HepG2 (cell line): ENCODE measurements around the gene LAMB2. TPM values are rescaled to one million over a fixed set of nuclear protein-coding genes. Genes with fewer than 3 reads are reported as not detected.

ENCODE experiments used
- CHCHD3 ChIP-seq: sonication (generic); formaldehyde crosslinking; IDR thresholded peaks from 2 replicates; pipeline ENCODE4 v1.8.0; 2022; ENCODE audit warnings: mild to moderate bottlenecking, missing genetic modification reagents, moderate library complexity
- EHMT2 ChIP-seq: fragments of 200-600 bp; sonication (generic); IDR thresholded peaks from 2 replicates; pipeline ENCODE4 v1.7.0; 2017; ENCODE audit warnings: antibody characterized with exemption, low read depth, low read length, borderline replicate concordance
- LCORL ChIP-seq, 2 experiments: fragments of 450-650 bp in 1 of 2; sonication (generic) in 1 of 2; formaldehyde crosslinking in 1 of 2; IDR thresholded peaks; 2 replicates each; pipeline versions ENCODE4 v1.5.0 to v1.6.1; 2017 to 2020; ENCODE audit warnings: antibody characterized with exemption in 1 of 2, missing genetic modification reagents in 1 of 2
- MXI1 ChIP-seq: IDR thresholded peaks from 3 replicates; pipeline ENCODE4 v1.6.1; 2012; ENCODE audit warnings: low read depth, low read length, inconsistent platforms, borderline replicate concordance
- NCOA1 ChIP-seq: sonication (generic); formaldehyde crosslinking; IDR thresholded peaks from 2 replicates; pipeline ENCODE4 v1.9.0; 2021; ENCODE audit warnings: missing genetic modification reagents
- PRPF4 ChIP-seq: fragments of 200-400 bp; formaldehyde crosslinking; IDR thresholded peaks from 2 replicates; pipeline ENCODE4 v1.6.1; 2016; ENCODE audit warnings: low read length, low read depth; ENCODE audit not compliant: poor library complexity, severe bottlenecking
- RFXAP ChIP-seq: sonication (generic); formaldehyde crosslinking; IDR thresholded peaks from 2 replicates; pipeline ENCODE4 v1.4.0; 2020; ENCODE audit warnings: missing genetic modification reagents, borderline replicate concordance
- SIN3A ChIP-seq: IDR thresholded peaks from 2 replicates; pipeline ENCODE4 v1.6.1; 2011; ENCODE audit warnings: low read depth, mild to moderate bottlenecking, control low read depth, low read length, borderline replicate concordance
- XBP1 ChIP-seq: sonication (generic); formaldehyde crosslinking; IDR thresholded peaks from 2 replicates; pipeline ENCODE4 v1.5.0; 2020; ENCODE audit warnings: missing genetic modification reagents
- XRCC5 ChIP-seq: fragments of 200-400 bp; formaldehyde crosslinking; optimal IDR thresholded peaks from 2 replicates; pipeline ENCODE3; 2017; ENCODE audit warnings: mild to moderate bottlenecking, low read length
- ZNF101 ChIP-seq: sonication (generic); formaldehyde crosslinking; IDR thresholded peaks from 2 replicates; pipeline ENCODE4 v1.4.0; 2020; ENCODE audit warnings: mild to moderate bottlenecking, low read depth, missing genetic modification reagents, borderline replicate concordance
- ZNF24 ChIP-seq: fragments of 450-650 bp; IDR thresholded peaks from 2 replicates; pipeline ENCODE4 v1.6.1; 2017; ENCODE audit warnings: antibody characterized with exemption, mild to moderate bottlenecking
- ZNF496 ChIP-seq: sonication (generic); formaldehyde crosslinking; IDR thresholded peaks from 2 replicates; pipeline ENCODE4 v1.8.1; 2023; ENCODE audit warnings: mild to moderate bottlenecking, moderate library complexity, missing genetic modification reagents; ENCODE audit not compliant: insufficient replicate concordance
- ZSCAN30 ChIP-seq: sonication (generic); formaldehyde crosslinking; IDR thresholded peaks from 2 replicates; pipeline ENCODE4 v1.5.0; 2020; ENCODE audit warnings: mild to moderate bottlenecking, missing genetic modification reagents
- polyA plus RNA-seq, 8 experiments: library from polyadenylated mRNA; depleted of rRNA in 3 of 8; stranded (reverse) in 7 of 8; unstranded in 1 of 8; fragments of >200 nt; fragmentation: Illumina TruSeq in 4 of 8; extraction: Trizol in 4 of 8; gene quantifications; 2 replicates each; pipeline versions ENCODE4 v1.2.1 to v1.2.3, GENCODE V29; 2011 to 2016; ENCODE audit warnings: low read depth in 4 of 8, missing spikeins in 1 of 8, mixed read lengths in 1 of 8; ENCODE audit not compliant: insufficient read depth in 1 of 8
- total RNA-seq, 5 experiments: library from RNA; depleted of rRNA; stranded (reverse); fragments of >200 nt; fragmentation: Illumina TruSeq; extraction: Trizol; gene quantifications; 2 replicates each; pipeline ENCODE4 v1.2.3, GENCODE V29; 2016; ENCODE audit warnings: low read depth in 1 of 5
- TF ChIP-seq, protein P1 (sequence below): sonication (generic); formaldehyde crosslinking; IDR thresholded peaks from 2 replicates; pipeline ENCODE4 v1.5.0; 2020; ENCODE audit warnings: missing genetic modification reagents
- TF ChIP-seq, protein P2 (sequence below): sonication (generic); formaldehyde crosslinking; IDR thresholded peaks from 2 replicates; pipeline ENCODE4 v1.8.1; 2023; ENCODE audit warnings: mild to moderate bottlenecking, missing genetic modification reagents, borderline replicate concordance
- TF ChIP-seq, protein P3 (sequence below): fragments of 450-650 bp; IDR thresholded peaks from 2 replicates; pipeline ENCODE4 v1.6.1; 2016
- TF ChIP-seq, protein P4 (sequence below): sonication (generic); formaldehyde crosslinking; IDR thresholded peaks from 2 replicates; pipeline ENCODE4 v1.4.0; 2020; ENCODE audit warnings: low read depth, mild to moderate bottlenecking, missing genetic modification reagents
- TF ChIP-seq, protein P5 (sequence below): sonication (generic); formaldehyde crosslinking; IDR thresholded peaks from 2 replicates; pipeline ENCODE4 v1.5.0; 2020; ENCODE audit warnings: missing genetic modification reagents, mild to moderate bottlenecking, borderline replicate concordance
- TF ChIP-seq, protein P6 (sequence below): sonication (generic); formaldehyde crosslinking; IDR thresholded peaks from 2 replicates; pipeline ENCODE4 v1.8.0; 2023; ENCODE audit warnings: mild to moderate bottlenecking, missing genetic modification reagents

Gene LAMB2
- total and polyA plus RNA-seq, 2 of the 13 experiments (the other 11 are each of a cell fraction or from before 2014, with no cell fraction given): 208 to 443 TPM

DNA sequence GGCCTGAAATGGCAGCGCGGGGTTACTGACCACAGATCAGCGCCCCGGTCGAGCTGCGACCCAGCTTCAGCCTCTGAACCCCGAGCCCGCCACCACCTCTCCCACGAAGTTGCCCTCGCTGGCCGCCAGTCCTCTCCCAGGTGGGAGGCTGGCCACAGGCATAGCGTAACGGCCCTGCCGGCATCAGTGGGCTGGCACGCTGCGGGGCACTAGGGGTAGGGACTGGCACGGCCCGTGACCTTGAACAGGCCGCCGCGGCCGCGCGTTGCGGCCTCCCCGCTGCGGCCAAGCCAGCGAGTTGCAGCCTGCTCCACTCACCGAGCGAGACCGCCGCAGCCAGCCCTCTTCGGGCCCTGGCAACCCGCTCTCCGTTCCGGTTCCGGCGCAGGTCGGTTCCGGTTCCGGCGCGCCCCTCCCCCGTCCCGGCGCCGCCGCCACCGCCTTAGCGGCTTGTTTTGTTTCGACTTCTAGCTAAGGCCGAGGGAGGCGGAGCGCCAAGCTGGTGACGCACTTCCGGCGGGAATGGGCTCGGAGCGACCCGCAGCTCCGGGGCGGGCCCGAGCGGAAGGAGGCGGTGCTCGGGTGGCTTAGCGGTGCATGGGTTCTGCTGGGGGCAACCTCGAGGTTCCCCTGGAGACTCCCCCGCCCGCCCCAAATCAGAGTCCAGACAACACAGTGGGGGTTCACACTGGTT lies 12.3 kb downstream of the LAMB2 start, which contains the start of gene USP19 (continued):
- TF ChIP-seq, protein P1, sequence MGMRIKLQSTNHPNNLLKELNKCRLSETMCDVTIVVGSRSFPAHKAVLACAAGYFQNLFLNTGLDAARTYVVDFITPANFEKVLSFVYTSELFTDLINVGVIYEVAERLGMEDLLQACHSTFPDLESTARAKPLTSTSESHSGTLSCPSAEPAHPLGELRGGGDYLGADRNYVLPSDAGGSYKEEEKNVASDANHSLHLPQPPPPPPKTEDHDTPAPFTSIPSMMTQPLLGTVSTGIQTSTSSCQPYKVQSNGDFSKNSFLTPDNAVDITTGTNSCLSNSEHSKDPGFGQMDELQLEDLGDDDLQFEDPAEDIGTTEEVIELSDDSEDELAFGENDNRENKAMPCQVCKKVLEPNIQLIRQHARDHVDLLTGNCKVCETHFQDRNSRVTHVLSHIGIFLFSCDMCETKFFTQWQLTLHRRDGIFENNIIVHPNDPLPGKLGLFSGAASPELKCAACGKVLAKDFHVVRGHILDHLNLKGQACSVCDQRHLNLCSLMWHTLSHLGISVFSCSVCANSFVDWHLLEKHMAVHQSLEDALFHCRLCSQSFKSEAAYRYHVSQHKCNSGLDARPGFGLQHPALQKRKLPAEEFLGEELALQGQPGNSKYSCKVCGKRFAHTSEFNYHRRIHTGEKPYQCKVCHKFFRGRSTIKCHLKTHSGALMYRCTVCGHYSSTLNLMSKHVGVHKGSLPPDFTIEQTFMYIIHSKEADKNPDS: no peak
- TF ChIP-seq PRPF4 (no peak), XBP1 (CRISPR knock-in tag) (no peak), MXI1 (peak; percentile 72; the same call in 1 of the 3 replicates), LCORL (IDR thresholded peaks at IDR 0.05) (no peak), LCORL (CRISPR knock-in tag; IDR thresholded peaks at IDR 0.05) (peak; percentile 60; the same call in 1 of the 2 replicates), RFXAP (peak; percentile 89), ZNF101 (CRISPR knock-in tag) (no peak), NCOA1 (CRISPR knock-in tag) (no peak), SIN3A (peak; percentile 85; the same call in 1 of the 2 replicates), EHMT2 (no peak), ZNF24 (no peak), ZNF496 (CRISPR knock-in tag) (no peak), ZSCAN30 (CRISPR knock-in tag) (no peak), XRCC5 (peak; percentile 84), CHCHD3 (CRISPR knock-in tag) (no peak; the same call in 1 of the 2 replicates)
- TF ChIP-seq, protein P2, sequence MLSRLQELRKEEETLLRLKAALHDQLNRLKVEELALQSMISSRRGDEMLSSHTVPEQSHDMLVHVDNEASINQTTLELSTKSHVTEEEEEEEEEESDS (CRISPR knock-in tag): no peak
- TF ChIP-seq, protein P3, sequence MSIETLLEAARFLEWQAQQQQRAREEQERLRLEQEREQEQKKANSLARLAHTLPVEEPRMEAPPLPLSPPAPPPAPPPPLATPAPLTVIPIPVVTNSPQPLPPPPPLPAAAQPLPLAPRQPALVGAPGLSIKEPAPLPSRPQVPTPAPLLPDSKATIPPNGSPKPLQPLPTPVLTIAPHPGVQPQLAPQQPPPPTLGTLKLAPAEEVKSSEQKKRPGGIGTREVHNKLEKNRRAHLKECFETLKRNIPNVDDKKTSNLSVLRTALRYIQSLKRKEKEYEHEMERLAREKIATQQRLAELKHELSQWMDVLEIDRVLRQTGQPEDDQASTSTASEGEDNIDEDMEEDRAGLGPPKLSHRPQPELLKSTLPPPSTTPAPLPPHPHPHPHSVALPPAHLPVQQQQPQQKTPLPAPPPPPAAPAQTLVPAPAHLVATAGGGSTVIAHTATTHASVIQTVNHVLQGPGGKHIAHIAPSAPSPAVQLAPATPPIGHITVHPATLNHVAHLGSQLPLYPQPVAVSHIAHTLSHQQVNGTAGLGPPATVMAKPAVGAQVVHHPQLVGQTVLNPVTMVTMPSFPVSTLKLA: 0 out of 2 replicates have a peak, but pooled peaks have one; percentile 23
- TF ChIP-seq, protein P4, sequence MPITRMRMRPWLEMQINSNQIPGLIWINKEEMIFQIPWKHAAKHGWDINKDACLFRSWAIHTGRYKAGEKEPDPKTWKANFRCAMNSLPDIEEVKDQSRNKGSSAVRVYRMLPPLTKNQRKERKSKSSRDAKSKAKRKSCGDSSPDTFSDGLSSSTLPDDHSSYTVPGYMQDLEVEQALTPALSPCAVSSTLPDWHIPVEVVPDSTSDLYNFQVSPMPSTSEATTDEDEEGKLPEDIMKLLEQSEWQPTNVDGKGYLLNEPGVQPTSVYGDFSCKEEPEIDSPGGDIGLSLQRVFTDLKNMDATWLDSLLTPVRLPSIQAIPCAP: no peak
- TF ChIP-seq, protein P5, sequence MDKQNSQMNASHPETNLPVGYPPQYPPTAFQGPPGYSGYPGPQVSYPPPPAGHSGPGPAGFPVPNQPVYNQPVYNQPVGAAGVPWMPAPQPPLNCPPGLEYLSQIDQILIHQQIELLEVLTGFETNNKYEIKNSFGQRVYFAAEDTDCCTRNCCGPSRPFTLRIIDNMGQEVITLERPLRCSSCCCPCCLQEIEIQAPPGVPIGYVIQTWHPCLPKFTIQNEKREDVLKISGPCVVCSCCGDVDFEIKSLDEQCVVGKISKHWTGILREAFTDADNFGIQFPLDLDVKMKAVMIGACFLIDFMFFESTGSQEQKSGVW: no peak
- TF ChIP-seq, protein P6, sequence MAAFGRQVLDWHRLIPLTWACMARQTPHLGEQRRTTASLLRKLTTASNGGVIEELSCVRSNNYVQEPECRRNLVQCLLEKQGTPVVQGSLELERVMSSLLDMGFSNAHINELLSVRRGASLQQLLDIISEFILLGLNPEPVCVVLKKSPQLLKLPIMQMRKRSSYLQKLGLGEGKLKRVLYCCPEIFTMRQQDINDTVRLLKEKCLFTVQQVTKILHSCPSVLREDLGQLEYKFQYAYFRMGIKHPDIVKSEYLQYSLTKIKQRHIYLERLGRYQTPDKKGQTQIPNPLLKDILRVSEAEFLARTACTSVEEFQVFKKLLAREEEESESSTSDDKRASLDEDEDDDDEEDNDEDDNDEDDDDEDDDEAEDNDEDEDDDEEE: peak; percentile 36; the same call in 1 of the 2 replicates
